Fibroblast of the aortic adventitia (primary cell): ENCODE data around the gene PCDH1. TPM values are rescaled to one million over a fixed set of nuclear protein-coding genes. Genes with fewer than 3 reads are reported as not detected.

ENCODE experiments used
- DNase-seq: peaks from one replicate; pipeline ENCODE4 v3.0.0-alpha.2; 2010; ENCODE audit warnings: low read depth
- H3K4me3 ChIP-seq: 2 replicates; pipeline ENCODE4 v1.5.1; 2011; ENCODE audit warnings: low read depth, mild to moderate bottlenecking, control low read depth, low read length, moderate library complexity
- CTCF ChIP-seq: IDR thresholded peaks from 2 replicates; pipeline ENCODE4 v1.5.1; 2011; ENCODE audit warnings: mild to moderate bottlenecking, low read length, control low read depth, inconsistent platforms; ENCODE audit not compliant: insufficient read depth
- total RNA-seq: library from RNA; depleted of rRNA; stranded (reverse); fragments of >200 nt; gene quantifications from 2 replicates; pipeline ENCODE4 v1.2.3, GENCODE V29; 2012; ENCODE audit warnings: low replicate concordance

PCDH1 gene
- total RNA-seq, 1 donor = 0.90 TPM

GRCh38 chr5:141843156-141843927 is 34.9 kb downstream of the PCDH1 start:
- peak; percentile 29 for DNase-seq
- H3K4me3 ChIP-seq = no peak overlapping the region
- TF ChIP-seq CTCF = no peak

GRCh38 chr5:141841378-141842180 is 36.6 kb downstream of the PCDH1 start:
- DNase-seq = no peak
- no peak for TF ChIP-seq CTCF

GRCh38 chr5:141840826-141841360 is 37.3 kb downstream of the PCDH1 start:
- no peak for DNase-seq
- no peak for TF ChIP-seq CTCF

More at GRCh38 chr5:141841378-141842180, 36.6 kb downstream of the PCDH1 start:
- no peak overlapping the region for H3K4me3 ChIP-seq

GRCh38 chr5:141840280-141840812 is 37.9 kb downstream of the PCDH1 start:
- TF ChIP-seq CTCF = no peak
- no peak for DNase-seq
- H3K4me3 ChIP-seq = no peak overlapping the region

More at GRCh38 chr5:141840826-141841360, 37.3 kb downstream of the PCDH1 start:
- H3K4me3 ChIP-seq = no peak overlapping the region

- peak; percentile 35 for DNase-seq
- H3K4me3 ChIP-seq = no peak overlapping the region
- no peak for TF ChIP-seq CTCF
Observed at GRCh38 chr5:141839015-141839513, 39.1 kb downstream of the PCDH1 start.

- no peak for DNase-seq
- H3K4me3 ChIP-seq = no peak overlapping the region
- TF ChIP-seq CTCF = no peak
Observed at GRCh38 chr5:141838326-141839014, 39.7 kb downstream of the PCDH1 start.
